Stimulated activated CD4-positive, alpha-beta T cell treated with anti-CD3 and anti-CD28 coated beads, Interleukin-2, amount 100 ng/mL, for 4 hours (primary cell): ENCODE results near the gene MGAT3.

Source experiments
- DNase-seq: peaks from one replicate; pipeline ENCODE4 v3.0.0-alpha.2; 2020; ENCODE audit warnings: low read depth

MGAT3 gene

GRCh38 chr22:39471381-39472141 lies 14.7 kb downstream of the MGAT3 start:
- DNase-seq: no peak

- DNase-seq: no peak
Measured at GRCh38 chr22:39472570-39473556, 16.1 kb downstream of the MGAT3 start.

GRCh38 chr22:39473851-39474250 lies 17.0 kb downstream of the MGAT3 start:
- DNase-seq: no peak

- no peak for DNase-seq
Measured at GRCh38 chr22:39474351-39475111, 17.7 kb downstream of the MGAT3 start.

- no peak for DNase-seq
Measured at GRCh38 chr22:39475337-39475736, 18.5 kb downstream of the MGAT3 start.

GRCh38 chr22:39475902-39476301 lies 19.1 kb downstream of the MGAT3 start:
- no peak for DNase-seq

- DNase-seq: no peak
Measured at GRCh38 chr22:39476664-39477063, 19.9 kb downstream of the MGAT3 start.

- no peak for DNase-seq
Measured at GRCh38 chr22:39477542-39477941, 20.7 kb downstream of the MGAT3 start.

- no peak for DNase-seq
Measured at GRCh38 chr22:39478441-39478850, 21.6 kb downstream of the MGAT3 start.

- DNase-seq: no peak
Measured at GRCh38 chr22:39479254-39479653, 22.4 kb downstream of the MGAT3 start.

- DNase-seq: no peak
Measured at GRCh38 chr22:39480557-39480956, 23.7 kb downstream of the MGAT3 start.

GRCh38 chr22:39481054-39481453 lies 24.2 kb downstream of the MGAT3 start:
- no peak for DNase-seq

- DNase-seq: no peak
Measured at GRCh38 chr22:39481595-39481994, 24.8 kb downstream of the MGAT3 start.

GRCh38 chr22:39482768-39483167 lies 26.0 kb downstream of the MGAT3 start:
- DNase-seq: no peak

GRCh38 chr22:39486951-39487825 lies 30.4 kb downstream of the MGAT3 start:
- no peak for DNase-seq

GRCh38 chr22:39487826-39488520 lies 31.2 kb downstream of the MGAT3 start:
- no peak for DNase-seq

GRCh38 chr22:39488563-39489083 lies 31.8 kb downstream of the MGAT3 start:
- no peak for DNase-seq

- DNase-seq: no peak
Measured at GRCh38 chr22:39489094-39490068, 32.6 kb downstream of the MGAT3 start.

- DNase-seq: peak; percentile 72
Measured at GRCh38 chr22:39490135-39490798, 33.5 kb downstream of the MGAT3 start.
